ENCODE data around the gene HAPSTR1.

The HAPSTR1 gene

GRCh38 chr16:9049241-9049640, 42.2 kb upstream of the HAPSTR1 start:
- no peak overlapping the region for H3K4me3 ChIP-seq
- TF ChIP-seq CTCF (IDR thresholded peaks at IDR 0.05), result no peak
- no peak for DNase-seq (ENCODE audit: low spot score)
- H3K27ac ChIP-seq, result no peak overlapping the region

GRCh38 chr16:9050102-9050830, 41.2 kb upstream of the HAPSTR1 start:
- TF ChIP-seq CTCF (IDR thresholded peaks at IDR 0.05), result no peak
- H3K27ac ChIP-seq, result no peak overlapping the region
- DNase-seq (ENCODE audit: low spot score), result no peak
- H3K4me3 ChIP-seq, result no peak overlapping the region

- no peak for TF ChIP-seq CTCF (IDR thresholded peaks at IDR 0.05)
- H3K27ac ChIP-seq, result no peak overlapping the region
- no peak overlapping the region for H3K4me3 ChIP-seq
- DNase-seq (ENCODE audit: low spot score), result peak; percentile 73
Measured at GRCh38 chr16:9053006-9053601, 38.3 kb upstream of the HAPSTR1 start.

GRCh38 chr16:9054460-9054859, 37.0 kb upstream of the HAPSTR1 start:
- Histone ChIP-seq H3K4me3 (no peak overlapping the region), H3K27ac (no peak overlapping the region)
- no peak for DNase-seq (ENCODE audit: low spot score)
- no peak for TF ChIP-seq CTCF (IDR thresholded peaks at IDR 0.05)

DNA sequence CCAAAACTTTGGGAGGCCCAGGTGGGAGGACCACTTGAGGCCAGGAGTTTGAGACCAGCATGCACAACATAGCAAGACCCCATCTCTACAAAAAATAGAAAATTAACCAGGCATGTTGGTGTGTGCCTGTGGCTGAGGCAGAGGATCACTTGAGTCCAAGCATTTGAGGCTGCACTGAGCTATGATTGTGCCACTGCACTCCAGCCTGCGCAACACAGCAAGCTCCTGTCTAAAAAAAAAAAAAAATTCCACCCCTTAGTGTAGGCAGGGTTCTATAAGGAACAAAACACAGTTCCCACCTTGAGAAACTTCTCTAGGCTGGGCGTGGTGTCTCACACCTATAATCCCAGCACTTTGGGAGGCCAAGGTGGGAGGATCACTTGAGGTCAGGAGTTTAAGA, 36.3 kb upstream of the HAPSTR1 start:
- no peak overlapping the region for H3K27ac ChIP-seq
- no peak for TF ChIP-seq CTCF (IDR thresholded peaks at IDR 0.05)
- no peak overlapping the region for H3K4me3 ChIP-seq
- no peak for DNase-seq (ENCODE audit: low spot score)

DNA sequence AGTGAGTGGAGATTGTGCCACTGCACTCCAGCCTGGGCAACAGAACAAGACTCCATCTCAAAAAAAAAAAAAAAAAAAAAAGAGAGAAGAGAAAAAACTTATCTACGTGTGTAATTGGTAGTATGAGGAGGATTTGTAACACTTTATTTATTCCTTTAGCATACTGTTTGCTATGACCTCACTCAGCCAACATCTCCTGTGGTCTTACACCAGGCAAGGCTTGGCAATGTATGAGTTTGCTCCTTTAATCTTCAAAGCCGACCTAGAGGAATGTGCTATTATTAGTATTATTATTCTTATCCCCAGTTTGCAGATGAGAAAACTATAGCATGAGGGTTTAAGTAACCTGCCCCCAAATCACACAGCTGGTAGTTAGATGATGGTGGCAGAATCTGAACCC, 35.8 kb upstream of the HAPSTR1 start:
- TF ChIP-seq CTCF (IDR thresholded peaks at IDR 0.05), result no peak
- Histone ChIP-seq H3K27ac (no peak overlapping the region), H3K4me3 (no peak overlapping the region)
- DNase-seq (ENCODE audit: low spot score), result no peak

DNA sequence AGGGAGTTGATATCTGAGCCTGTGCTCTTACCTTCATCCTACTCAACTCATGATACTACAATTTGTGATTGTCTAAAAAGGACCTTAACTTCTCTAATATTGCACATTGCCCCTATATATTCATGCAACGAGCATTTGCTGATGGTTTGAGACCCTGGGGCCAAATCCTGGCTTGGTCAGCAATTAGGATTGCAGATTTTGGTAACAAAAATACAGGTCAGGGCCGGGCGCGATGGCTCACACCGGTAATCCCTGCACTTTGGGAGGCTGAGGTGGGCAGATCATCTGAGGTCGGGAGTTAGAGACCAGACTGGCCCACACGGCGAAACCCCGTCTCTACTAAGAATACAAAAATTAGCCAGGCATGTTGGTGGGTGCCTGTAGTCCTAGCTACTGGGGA, 35.4 kb upstream of the HAPSTR1 start:
- no peak for TF ChIP-seq CTCF (IDR thresholded peaks at IDR 0.05)
- Histone ChIP-seq H3K27ac (no peak overlapping the region), H3K4me3 (no peak overlapping the region)
- no peak for DNase-seq (ENCODE audit: low spot score)

All from coronary artery (tissue), 2 donors.